ENCODE data around the gene NLRC3.
A peak's percentile ranks its signal among the peaks of the same experiment; 100 is the strongest.
"Not testable (repeated sequence)": the region's sequence is repeated elsewhere in the genome, so short reads cannot be mapped to it uniquely, and the experiment has no call there.

Gene NLRC3, protein sequence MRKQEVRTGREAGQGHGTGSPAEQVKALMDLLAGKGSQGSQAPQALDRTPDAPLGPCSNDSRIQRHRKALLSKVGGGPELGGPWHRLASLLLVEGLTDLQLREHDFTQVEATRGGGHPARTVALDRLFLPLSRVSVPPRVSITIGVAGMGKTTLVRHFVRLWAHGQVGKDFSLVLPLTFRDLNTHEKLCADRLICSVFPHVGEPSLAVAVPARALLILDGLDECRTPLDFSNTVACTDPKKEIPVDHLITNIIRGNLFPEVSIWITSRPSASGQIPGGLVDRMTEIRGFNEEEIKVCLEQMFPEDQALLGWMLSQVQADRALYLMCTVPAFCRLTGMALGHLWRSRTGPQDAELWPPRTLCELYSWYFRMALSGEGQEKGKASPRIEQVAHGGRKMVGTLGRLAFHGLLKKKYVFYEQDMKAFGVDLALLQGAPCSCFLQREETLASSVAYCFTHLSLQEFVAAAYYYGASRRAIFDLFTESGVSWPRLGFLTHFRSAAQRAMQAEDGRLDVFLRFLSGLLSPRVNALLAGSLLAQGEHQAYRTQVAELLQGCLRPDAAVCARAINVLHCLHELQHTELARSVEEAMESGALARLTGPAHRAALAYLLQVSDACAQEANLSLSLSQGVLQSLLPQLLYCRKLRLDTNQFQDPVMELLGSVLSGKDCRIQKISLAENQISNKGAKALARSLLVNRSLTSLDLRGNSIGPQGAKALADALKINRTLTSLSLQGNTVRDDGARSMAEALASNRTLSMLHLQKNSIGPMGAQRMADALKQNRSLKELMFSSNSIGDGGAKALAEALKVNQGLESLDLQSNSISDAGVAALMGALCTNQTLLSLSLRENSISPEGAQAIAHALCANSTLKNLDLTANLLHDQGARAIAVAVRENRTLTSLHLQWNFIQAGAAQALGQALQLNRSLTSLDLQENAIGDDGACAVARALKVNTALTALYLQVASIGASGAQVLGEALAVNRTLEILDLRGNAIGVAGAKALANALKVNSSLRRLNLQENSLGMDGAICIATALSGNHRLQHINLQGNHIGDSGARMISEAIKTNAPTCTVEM

GRCh38 chr16:3577302-3577752 is at the start of gene NLRC3:
Gene NLRC3, minus strand, starts transcription at chr16:3577403. Its CDS starts 12,367 bp downstream, at chr16:3565036.
- no peak for DNase-seq (ENCODE audit: low spot score)

DNA sequence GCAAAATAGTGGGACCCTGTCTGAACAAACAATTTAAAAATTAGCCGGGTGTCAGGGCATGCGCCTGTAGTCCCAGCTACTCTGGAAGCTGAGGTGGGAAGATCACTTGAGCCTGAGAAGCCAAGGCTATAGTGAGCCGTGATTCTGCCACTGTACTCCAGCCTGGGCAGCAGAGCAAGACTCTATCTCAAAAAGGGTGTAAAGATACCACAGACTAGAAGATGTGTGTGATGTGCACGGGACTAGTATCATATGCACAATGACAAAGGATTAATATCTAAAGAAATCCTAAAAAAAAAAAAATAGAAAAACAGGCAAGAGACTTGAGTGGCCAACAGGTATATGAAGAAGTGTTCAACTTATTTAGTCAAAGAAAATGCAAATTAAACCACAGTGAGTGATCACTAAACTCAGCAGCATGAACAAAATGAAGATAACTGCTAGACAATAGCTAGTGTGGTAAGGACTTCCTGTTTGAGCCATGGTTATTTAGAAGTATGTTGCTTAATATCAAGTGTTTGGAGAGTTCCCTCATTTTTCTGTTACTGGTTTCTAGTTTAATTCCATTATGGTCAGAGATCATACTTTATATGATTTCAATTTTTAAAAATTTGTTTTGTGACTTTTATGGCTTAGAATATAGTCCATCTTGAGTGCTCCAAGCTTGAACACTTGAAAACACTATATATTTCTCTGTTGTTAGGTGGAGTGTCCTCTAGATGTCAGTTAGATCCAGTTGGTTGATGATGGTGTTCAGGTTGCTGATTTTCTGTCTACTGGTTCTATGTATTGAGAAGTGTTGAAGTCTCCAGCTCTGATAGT is 48.9 kb upstream of the NLRC3 start:
- DNase-seq (ENCODE audit: low spot score) = no peak

GRCh38 chr16:3625331-3625730 is 48.1 kb upstream of the NLRC3 start:
- DNase-seq (ENCODE audit: low spot score) = no peak

- no peak for DNase-seq (ENCODE audit: low spot score)
These were observed 46.4 kb upstream of the NLRC3 start for GRCh38 chr16:3623642-3624041.

GRCh38 chr16:3618769-3619141 is 41.6 kb upstream of the NLRC3 start:
- DNase-seq (ENCODE audit: low spot score) = no peak

- DNase-seq (ENCODE audit: low spot score) = no peak
These were observed 35.6 kb upstream of the NLRC3 start for GRCh38 chr16:3612510-3613466.

GRCh38 chr16:3611146-3611975 is 34.2 kb upstream of the NLRC3 start, which contains the start of gene SLX4:
Gene SLX4, minus strand, starts transcription at chr16:3611606. Its CDS starts 2,642 bp downstream, at chr16:3608964.
- peak; percentile 96 for DNase-seq (ENCODE audit: low spot score)

- peak; percentile 32 for DNase-seq (ENCODE audit: low spot score)
These were observed 33.5 kb upstream of the NLRC3 start for GRCh38 chr16:3610698-3611145.

- DNase-seq (ENCODE audit: low spot score) = no peak
These were observed 32.9 kb upstream of the NLRC3 start for GRCh38 chr16:3609895-3610697.

DNA sequence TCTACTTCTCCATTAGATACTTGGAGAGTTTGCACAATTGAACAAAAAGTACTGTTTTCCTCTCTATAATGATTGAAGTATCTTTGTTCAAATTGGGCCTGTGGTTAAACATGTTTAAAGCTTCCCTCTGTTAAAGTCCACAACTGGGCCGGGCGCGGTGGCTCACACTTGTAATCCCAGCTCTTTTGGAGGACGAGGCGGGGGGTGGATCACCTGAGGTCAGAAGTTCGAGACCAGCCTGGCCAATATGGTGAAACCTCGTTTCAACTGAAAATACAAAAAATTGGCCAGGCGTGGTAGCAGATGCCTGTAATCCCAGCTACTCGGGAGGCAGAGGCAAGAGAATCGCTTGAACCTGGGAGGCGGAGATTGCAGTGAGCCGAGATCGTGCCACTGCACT is 31.8 kb upstream of the NLRC3 start:
- DNase-seq (ENCODE audit: low spot score) = not testable (repeated sequence)

DNA sequence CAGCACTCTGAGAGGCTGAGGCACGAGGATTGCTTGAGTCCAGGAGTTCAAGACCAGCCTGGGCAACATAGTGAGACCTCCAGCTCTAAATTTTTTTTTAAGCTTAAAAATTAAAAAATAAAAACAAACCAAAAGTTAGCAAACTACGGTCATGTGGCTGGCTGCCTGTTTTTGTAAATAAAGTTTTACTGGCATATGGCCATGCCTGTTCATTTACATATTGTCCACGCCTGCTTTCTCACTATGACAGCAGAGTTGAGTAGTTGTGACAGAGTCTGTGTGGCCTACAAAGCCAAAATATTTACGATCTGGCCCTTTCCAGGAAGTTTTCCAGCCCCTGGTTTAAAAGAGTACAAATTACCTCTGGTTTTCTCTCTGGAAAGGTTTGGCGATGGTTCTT is 30.9 kb upstream of the NLRC3 start:
- DNase-seq (ENCODE audit: low spot score) = peak; percentile 46

- DNase-seq (ENCODE audit: low spot score) = no peak
These were observed 30.4 kb upstream of the NLRC3 start for GRCh38 chr16:3607634-3608033.

DNA sequence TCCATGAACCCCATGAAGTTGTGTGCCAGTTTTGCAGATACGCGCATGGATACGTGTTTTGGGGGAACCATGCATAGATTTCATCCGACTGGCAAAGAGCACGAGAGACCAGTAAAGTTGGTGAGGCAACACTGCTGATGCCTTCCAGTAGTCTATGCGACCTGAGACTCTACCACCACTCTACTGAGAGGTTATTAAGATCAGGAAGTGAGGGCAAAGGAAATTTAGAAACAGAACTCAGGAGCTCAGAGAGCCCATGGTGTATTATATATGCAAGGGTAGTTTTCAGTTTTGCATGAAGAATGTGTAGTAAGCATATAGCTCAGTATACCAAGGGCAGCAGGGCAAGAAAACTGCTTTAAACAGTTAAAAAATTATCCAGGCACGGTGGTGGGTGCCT is 30.0 kb upstream of the NLRC3 start:
- no peak for DNase-seq (ENCODE audit: low spot score)

DNA sequence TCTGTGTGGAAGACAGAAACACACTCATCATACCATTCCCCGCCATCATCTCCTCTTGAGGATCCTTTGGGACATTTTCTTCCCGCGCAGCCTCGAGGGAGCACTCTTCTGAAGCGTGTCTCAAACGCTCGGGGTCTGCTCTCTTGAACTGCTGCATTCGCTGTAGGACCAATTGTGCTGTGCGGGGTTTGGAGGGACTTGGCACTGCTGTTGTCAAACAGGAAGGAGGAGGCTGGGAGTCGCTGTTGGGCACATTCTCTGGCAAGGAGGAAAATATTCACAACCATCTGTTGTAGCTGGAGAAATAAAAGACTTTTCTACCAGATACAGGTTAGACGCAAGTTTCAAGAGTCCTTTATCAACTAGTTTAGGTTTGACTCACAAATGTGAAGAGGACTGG is 29.2 kb upstream of the NLRC3 start:
- no peak for DNase-seq (ENCODE audit: low spot score)

DNA sequence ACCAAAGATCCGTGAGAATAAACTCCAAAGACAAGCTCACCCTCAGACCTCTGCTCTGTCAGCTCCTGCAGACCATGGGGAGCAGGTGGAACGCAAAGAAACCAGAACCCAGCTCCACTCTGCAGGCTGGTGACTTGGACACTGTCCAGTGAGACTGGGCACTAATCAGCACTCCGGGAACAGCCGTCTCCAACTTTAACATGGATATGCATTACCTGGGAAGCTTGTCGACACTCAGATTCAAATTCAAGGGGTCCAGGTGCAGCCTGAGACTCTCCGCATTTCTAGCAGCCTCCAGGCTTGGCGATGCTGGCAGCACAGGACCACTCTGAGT is 25.1 kb upstream of the NLRC3 start:
- DNase-seq (ENCODE audit: low spot score) = no peak

DNA sequence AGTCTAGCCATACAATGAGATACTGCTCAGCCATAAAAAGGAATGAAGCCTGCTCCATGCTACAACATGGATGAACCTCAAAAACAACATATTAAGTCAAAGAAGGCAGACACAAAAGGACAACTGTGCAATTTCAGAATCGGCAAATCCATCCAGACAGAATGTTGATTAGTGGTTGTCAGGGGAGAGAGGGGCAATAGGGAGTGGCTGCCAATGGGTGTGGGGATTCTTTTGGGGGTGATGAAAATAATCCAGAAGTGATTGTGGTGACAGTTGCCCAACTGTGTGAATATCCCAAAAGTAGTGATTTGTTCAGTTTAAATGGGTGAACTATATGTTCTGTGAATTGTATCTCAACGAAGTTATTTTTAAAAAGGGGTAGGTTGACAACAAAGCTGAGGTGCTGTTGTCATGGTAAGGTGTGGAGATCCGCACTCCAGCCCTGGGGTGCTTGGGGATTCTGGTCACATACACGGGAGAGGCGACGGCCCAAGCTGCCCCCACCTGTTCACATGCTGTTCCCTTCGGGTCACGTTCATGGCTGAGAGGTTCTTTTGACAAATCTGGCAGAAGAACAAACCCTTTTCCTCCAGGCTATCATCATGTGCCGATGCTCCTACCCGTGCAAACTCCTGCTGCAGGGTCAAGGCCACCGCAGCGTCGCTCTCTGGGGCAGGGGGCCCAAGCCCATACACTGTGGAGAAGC is 24.6 kb upstream of the NLRC3 start:
- DNase-seq (ENCODE audit: low spot score) = no peak

GRCh38 chr16:3599922-3600321 is 22.7 kb upstream of the NLRC3 start:
- DNase-seq (ENCODE audit: low spot score) = no peak

DNA sequence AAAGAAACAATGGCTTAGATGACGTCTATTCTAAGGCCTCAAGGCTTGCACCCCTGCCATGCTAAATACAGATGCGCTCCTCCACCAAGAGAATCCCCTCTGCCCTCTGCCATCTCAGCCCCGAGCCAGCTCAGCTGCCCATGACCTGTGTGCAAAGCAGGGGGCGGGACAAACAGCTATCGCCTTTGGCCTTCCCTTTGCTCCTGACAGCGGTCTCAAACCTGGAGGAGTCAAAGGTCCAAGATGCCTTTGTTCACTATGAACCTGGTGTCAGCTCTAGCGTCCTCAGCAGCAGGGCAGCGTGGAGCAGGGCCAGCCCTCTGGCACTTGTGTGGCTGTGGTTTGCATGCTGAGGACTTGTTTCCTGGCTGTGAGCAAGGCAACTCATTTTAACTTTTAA is 21.9 kb upstream of the NLRC3 start:
- DNase-seq (ENCODE audit: low spot score) = no peak

Measured in hematopoietic multipotent progenitor cell treated with erythropoietin and hydrocortisone succinate and interleukin-3 and kit ligand, for 15 days (in vitro differentiated cells).